Measurements from ENCODE around the gene NPY. TPM values are rescaled to one million over a fixed set of nuclear protein-coding genes. Genes with fewer than 3 reads are reported as not detected.

NPY gene
- total RNA-seq, 1 experiment from 2014 or later, result 2.3 TPM

DNA sequence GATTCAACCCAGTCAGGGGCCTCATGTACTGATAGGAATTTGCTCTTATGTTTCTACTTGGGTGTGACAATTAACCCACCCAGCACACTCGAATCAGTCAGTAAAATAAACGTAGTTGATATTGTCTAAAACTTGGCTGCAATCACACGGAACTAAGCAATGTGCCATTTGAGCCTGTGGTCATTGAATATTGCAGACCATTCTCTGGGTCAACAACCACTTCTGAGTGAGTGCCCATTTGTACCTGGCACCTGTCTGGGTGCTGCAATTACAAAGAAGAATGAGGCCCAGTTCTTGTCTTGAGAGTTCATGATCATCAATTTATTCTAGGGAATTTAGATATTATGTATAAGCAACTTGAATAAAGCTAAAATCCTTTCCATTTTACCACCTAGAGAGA lies 29.8 kb downstream of the NPY start:
- no peak for DNase-seq (ENCODE audit: low read depth)

- DNase-seq (ENCODE audit: low read depth), result no peak
Measured at GRCh38 chr7:24316340-24316739, 32.4 kb downstream of the NPY start.

GRCh38 chr7:24318326-24318725 lies 34.3 kb downstream of the NPY start:
- peak; percentile 29 for DNase-seq (ENCODE audit: low read depth)

DNA sequence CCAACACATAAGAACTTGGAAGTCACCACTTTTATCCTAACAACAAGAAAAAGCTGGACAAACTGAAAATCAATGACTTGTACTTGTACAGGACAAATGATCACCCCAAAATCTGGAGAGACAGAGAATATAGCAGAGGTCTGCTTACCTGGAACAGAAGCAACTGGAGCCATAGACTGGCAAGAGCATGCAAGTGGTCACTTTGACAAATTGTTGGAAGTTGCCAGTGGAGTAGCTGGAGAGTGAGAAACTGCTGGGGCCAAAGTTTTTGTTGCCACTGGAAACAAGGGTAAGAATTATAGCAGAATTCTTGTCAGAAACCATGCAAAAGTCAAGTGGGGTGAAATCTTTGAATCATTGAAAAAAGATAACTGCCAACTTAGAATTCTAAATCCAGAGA lies 35.2 kb downstream of the NPY start:
- DNase-seq (ENCODE audit: low read depth), result no peak

- DNase-seq (ENCODE audit: low read depth), result no peak
Measured at GRCh38 chr7:24323961-24324480, 40.0 kb downstream of the NPY start.

GRCh38 chr7:24325708-24326107 lies 41.7 kb downstream of the NPY start:
- no peak for DNase-seq (ENCODE audit: low read depth)

- DNase-seq (ENCODE audit: low read depth), result no peak
Measured at GRCh38 chr7:24328050-24328449, 44.1 kb downstream of the NPY start.

- DNase-seq (ENCODE audit: low read depth), result no peak
Measured at GRCh38 chr7:24328894-24329293, 44.9 kb downstream of the NPY start.

DNA sequence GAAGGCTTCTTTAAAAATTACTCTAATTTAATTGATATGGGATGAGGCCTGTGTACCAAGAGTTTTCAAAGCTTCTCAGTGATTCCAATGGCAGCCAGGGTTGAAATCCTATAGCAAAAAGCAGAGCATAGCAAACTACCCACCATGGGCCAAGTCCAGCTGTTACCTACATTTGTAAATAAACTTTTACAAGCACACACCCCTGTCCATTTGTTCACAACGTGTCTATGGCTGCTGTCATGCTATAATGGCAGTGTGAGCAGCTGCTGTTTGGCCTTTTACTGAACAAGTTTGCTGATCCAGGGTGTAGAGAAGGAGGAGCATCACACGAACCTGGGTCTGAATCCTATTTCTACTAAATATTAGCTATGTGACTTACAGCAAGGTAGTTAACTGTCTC lies 50.0 kb downstream of the NPY start:
- DNase-seq (ENCODE audit: low read depth), result no peak

- no peak for DNase-seq (ENCODE audit: low read depth)
Measured at GRCh38 chr7:24334627-24335026, 50.6 kb downstream of the NPY start.

DNA sequence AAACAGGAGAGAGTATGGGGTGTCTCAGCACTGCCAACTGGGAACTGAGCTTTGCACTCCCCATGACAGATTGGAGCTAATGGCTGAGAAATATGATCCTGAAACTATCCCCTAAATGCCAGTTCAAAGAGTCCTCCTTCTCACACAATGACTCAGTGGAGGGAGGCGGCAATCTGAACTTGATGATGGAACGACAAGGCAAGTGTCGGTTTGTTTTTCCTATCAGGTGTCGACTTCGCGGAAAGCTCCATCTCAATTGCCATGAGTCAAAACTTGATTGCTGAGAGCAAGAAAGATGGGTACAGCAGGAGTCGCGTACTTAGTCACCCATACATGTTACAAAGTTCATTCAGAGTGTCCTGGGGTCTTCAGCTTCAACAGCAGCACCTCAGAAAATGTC lies 52.5 kb downstream of the NPY start:
- peak; percentile 54 for DNase-seq (ENCODE audit: low read depth)

DNA sequence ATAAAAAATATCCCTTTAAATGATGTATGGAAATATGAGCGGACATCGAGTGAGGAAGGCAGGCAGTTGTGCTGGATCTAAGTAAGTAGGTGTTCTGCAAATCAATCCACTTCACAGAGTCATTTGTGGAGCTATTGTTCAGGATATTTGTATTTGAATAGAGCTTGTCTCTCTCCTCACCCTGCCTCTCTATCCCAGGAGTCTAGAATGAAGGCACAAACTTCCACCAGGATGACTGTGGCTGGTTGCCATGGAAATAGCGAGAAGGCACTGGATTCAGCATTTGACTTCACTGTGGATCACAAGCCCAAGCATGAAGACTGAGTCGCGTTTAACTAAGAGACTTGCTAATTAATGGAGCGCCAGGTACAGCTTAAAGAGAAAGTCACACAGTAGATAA lies 53.2 kb downstream of the NPY start:
- no peak for DNase-seq (ENCODE audit: low read depth)

DNA sequence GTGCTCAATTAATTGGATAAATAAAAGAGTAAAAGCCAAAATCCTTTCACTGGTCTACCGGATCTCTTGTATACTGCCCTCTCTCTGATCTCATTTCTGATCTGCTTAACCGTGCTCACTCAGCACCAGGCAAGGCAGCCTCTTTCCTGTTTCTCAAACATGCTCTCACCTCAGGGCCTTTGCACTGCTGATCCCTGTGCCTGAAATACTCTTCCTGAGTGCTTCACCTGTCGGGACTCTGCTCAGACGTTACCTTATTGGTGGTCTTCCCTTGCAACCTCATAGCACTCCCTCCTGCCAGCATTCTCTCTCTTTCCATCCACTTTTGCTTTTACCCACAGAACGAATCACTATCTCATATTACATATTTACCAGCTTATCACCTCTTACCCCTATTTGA lies 55.6 kb downstream of the NPY start:
- no peak for DNase-seq (ENCODE audit: low read depth)

GRCh38 chr7:24340727-24341126 lies 56.7 kb downstream of the NPY start:
- DNase-seq (ENCODE audit: low read depth), result no peak
